CD14-positive monocyte (primary cell): ENCODE results near the gene POLA1. TPM values are rescaled to one million over a fixed set of nuclear protein-coding genes. Genes with fewer than 3 reads are reported as not detected.

Experiments
- DNase-seq, 3 donors: peaks; one replicate each; pipeline ENCODE4 v3.0.0-alpha.2; 2011 to 2022
- H2AFZ ChIP-seq: 2 replicates; pipeline ENCODE4 v1.6.0; 2012; ENCODE audit warnings: mild to moderate bottlenecking, low read depth, low read length, inconsistent platforms; ENCODE audit not compliant: insufficient read depth, poor library complexity, severe bottlenecking
- H3K27ac ChIP-seq, 2 donors: 1 replicate in 1 of 2; 2 replicates in 1 of 2; pipeline ENCODE4 v1.5.1; 2012 to 2013; ENCODE audit warnings: low read length in 2 of 2, control low read depth in 1 of 2, inconsistent platforms in 1 of 2, low read depth in 1 of 2, mild to moderate bottlenecking in 1 of 2
- H3K27me3 ChIP-seq, 2 donors: one replicate each; pipeline versions ENCODE4 v1.6.0 to v1.6.1; 2011 to 2013; ENCODE audit warnings: low read length in 2 of 2; ENCODE audit not compliant: control insufficient read depth in 2 of 2, insufficient read depth in 2 of 2
- H3K36me3 ChIP-seq, 2 donors: replicated peaks in 1 of 2; 1 replicate in 1 of 2; 2 replicates in 1 of 2; pipeline versions ENCODE4 v1.5.1 to v1.6.1; 2012 to 2013; ENCODE audit warnings: low read length in 2 of 2, control low read depth in 1 of 2, inconsistent platforms in 1 of 2, mild to moderate bottlenecking in 1 of 2; ENCODE audit not compliant: insufficient read depth in 2 of 2, control insufficient read depth in 1 of 2
- H3K4me1 ChIP-seq, 2 donors: 1 replicate in 1 of 2; 2 replicates in 1 of 2; pipeline versions ENCODE4 v1.5.1 to v1.6.1; 2012 to 2013; ENCODE audit warnings: low read length in 2 of 2, control low read depth in 1 of 2, inconsistent platforms in 1 of 2, mild to moderate bottlenecking in 1 of 2, moderate library complexity in 1 of 2; ENCODE audit not compliant: insufficient read depth in 2 of 2, control insufficient read depth in 1 of 2
- H3K4me2 ChIP-seq: replicated peaks from 2 replicates; pipeline ENCODE3; 2012; ENCODE audit warnings: low read length, moderate library complexity, mild to moderate bottlenecking; ENCODE audit not compliant: poor library complexity, severe bottlenecking; ENCODE audit errors: extremely low read depth
- H3K4me3 ChIP-seq, 3 experiments: fragments of 200-600 bp in 1 of 3; sonication (generic) in 1 of 3; replicated peaks in 1 of 3; 1 replicate in 2 of 3; 2 replicates in 1 of 3; pipeline ENCODE4 v1.5.1; 2011 to 2013; ENCODE audit warnings: low read length in 3 of 3, mild to moderate bottlenecking in 3 of 3, control low read depth in 2 of 3, low read depth in 2 of 3, inconsistent platforms in 1 of 3, moderate library complexity in 1 of 3
- H3K79me2 ChIP-seq: 2 replicates; pipeline ENCODE4 v1.6.0; 2012; ENCODE audit warnings: mild to moderate bottlenecking, control low read depth, inconsistent platforms, low read length, moderate library complexity; ENCODE audit not compliant: insufficient read depth
- H3K9ac ChIP-seq: 2 replicates; pipeline ENCODE4 v1.6.0; 2017; ENCODE audit warnings: low read length, mild to moderate bottlenecking; ENCODE audit not compliant: insufficient read depth, poor library complexity, severe bottlenecking
- H3K9me3 ChIP-seq, 2 donors: replicated peaks in 1 of 2; 1 replicate in 1 of 2; 2 replicates in 1 of 2; pipeline versions ENCODE4 v1.5.1 to v1.6.1; 2012 to 2013; ENCODE audit warnings: low read length in 2 of 2, control low read depth in 1 of 2; ENCODE audit not compliant: control insufficient read depth in 1 of 2, insufficient read depth in 1 of 2
- H4K20me1 ChIP-seq: 2 replicates; pipeline ENCODE4 v1.6.0; 2012; ENCODE audit warnings: mild to moderate bottlenecking, low read length, control low read depth, moderate library complexity; ENCODE audit not compliant: insufficient read depth
- H3K27ac Mint-ChIP-seq, 7 donors: one replicate each; pipeline ENCODE4 v1.8.0; 2020; ENCODE audit warnings: mild to moderate bottlenecking in 7 of 7, mixed read lengths in 7 of 7, moderate library complexity in 6 of 7, inconsistent platforms in 2 of 7
- H3K27me3 Mint-ChIP-seq, 3 donors: one replicate each; pipeline ENCODE4 v1.8.0; 2021 to 2022; ENCODE audit warnings: low read depth in 3 of 3, mild to moderate bottlenecking in 3 of 3, mixed read lengths in 3 of 3, moderate library complexity in 3 of 3, inconsistent platforms in 1 of 3
- H3K36me3 Mint-ChIP-seq, 2 donors: one replicate each; pipeline ENCODE4 v1.8.0; 2020; ENCODE audit warnings: mixed read lengths in 2 of 2, inconsistent platforms in 1 of 2, mild to moderate bottlenecking in 1 of 2
- H3K4me1 Mint-ChIP-seq: one replicate; pipeline ENCODE4 v1.8.0; 2020; ENCODE audit warnings: mild to moderate bottlenecking, mixed read lengths
- H3K4me3 Mint-ChIP-seq, 2 donors: one replicate each; pipeline ENCODE4 v1.8.0; 2020; ENCODE audit warnings: mild to moderate bottlenecking in 2 of 2, mixed read lengths in 2 of 2, moderate library complexity in 1 of 2
- H3K9me3 Mint-ChIP-seq, 7 donors: one replicate each; pipeline ENCODE4 v1.8.0; 2020 to 2022; ENCODE audit warnings: mixed read lengths in 7 of 7, mild to moderate bottlenecking in 6 of 7, moderate library complexity in 6 of 7, inconsistent platforms in 2 of 7
- CTCF ChIP-seq: fragments of 200-600 bp; IDR thresholded peaks from one replicate; pipeline ENCODE4 v1.8.0; 2022; ENCODE audit warnings: antibody characterized with exemption, mild to moderate bottlenecking
- WGBS: methylation state at CpG from one replicate; pipeline ENCODE4 v1.1.5; 2013; ENCODE audit warnings: missing lambda C conversion rate; ENCODE audit not compliant: insufficient coverage; 5-methylcytosine and 5-hydroxymethylcytosine counted together
- intact Hi-C, 2 donors: fragments of 100-400 bp; cut with micrococcal nuclease; formaldehyde crosslinking; loops; one replicate each; pipeline versions ENCODE4 v1.15.0 to v1.15.1; 2023
- polyA plus RNA-seq, 3 donors: library from polyadenylated mRNA; depleted of rRNA in 1 of 3; unstranded in 2 of 3; stranded (reverse) in 1 of 3; fragments of 300-500 nt in 2 of 3; fragments of >200 nt in 1 of 3; fragmentation: Illumina TruSeq in 2 of 3; gene quantifications; 1 replicate in 2 of 3; 2 replicates in 1 of 3; pipeline ENCODE4 v1.2.3, GENCODE V29; 2012 to 2021

Gene POLA1
- polyA plus RNA-seq, 3 donors, result 1.2 to 1.4 (median 1.3) TPM

GRCh38 chrX:24899391-24899790 is 205.7 kb downstream of the POLA1 start:
- Mint-ChIP-seq H3K4me1 (no peaks in the 10 kb centered on the region), H3K4me3 (no peak overlapping the region), H3K27ac (no peak overlapping the region), H3K27me3 (peaks cover 0 to 2% (median 0%) of the 10 kb centered on the region in 3 donors), H3K9me3 (peaks cover 0 to 3% (median 0%) of the 10 kb centered on the region in 7 donors), H3K36me3 (peaks cover 13% of the 10 kb centered on the region in 2 donors)
- intact Hi-C loops, result no loop called here
- no CpG with 5 or more reads among the region's 6 CpGs for WGBS
- Histone ChIP-seq H3K9ac (no peak overlapping the region), H3K9me3 (no peaks in the 10 kb centered on the region), H3K4me1 (no peaks in the 10 kb centered on the region), H3K79me2 (no peaks in the 10 kb centered on the region), H3K36me3 (no peaks in the 10 kb centered on the region), H3K27me3 (no peaks in the 10 kb centered on the region), H4K20me1 (no peaks in the 10 kb centered on the region), H3K4me3 (no peak overlapping the region), H3K4me2 (no peak overlapping the region), H2AFZ (no peak overlapping the region), H3K27ac (no peak overlapping the region)
- no peak for TF ChIP-seq CTCF
- no peak for DNase-seq

GRCh38 chrX:24900234-24900633 is 206.5 kb downstream of the POLA1 start:
- no peak for DNase-seq
- Mint-ChIP-seq H3K4me3 (no peak overlapping the region), H3K9me3 (peaks cover 0 to 3% (median 0%) of the 10 kb centered on the region in 7 donors), H3K27me3 (peaks cover 0 to 2% (median 0%) of the 10 kb centered on the region in 3 donors), H3K4me1 (no peaks in the 10 kb centered on the region), H3K27ac (no peak overlapping the region), H3K36me3 (peaks cover 13% of the 10 kb centered on the region in 2 donors)
- H3K4me3 ChIP-seq, result no peak overlapping the region
- no peaks in the 10 kb centered on the region for H4K20me1 ChIP-seq
- no peaks in the 10 kb centered on the region for H3K36me3 ChIP-seq
- no peaks in the 10 kb centered on the region for H3K27me3 ChIP-seq
- H2AFZ ChIP-seq, result no peak overlapping the region
- no CpG with 5 or more reads among the region's 1 CpG for WGBS
- no peak overlapping the region for H3K9ac ChIP-seq
- no peak for TF ChIP-seq CTCF
- no peaks in the 10 kb centered on the region for H3K79me2 ChIP-seq
- no peak overlapping the region for H3K27ac ChIP-seq
- intact Hi-C loops, result no loop called here
- H3K4me2 ChIP-seq, result no peak overlapping the region
- no peaks in the 10 kb centered on the region for H3K4me1 ChIP-seq
- no peaks in the 10 kb centered on the region for H3K9me3 ChIP-seq
